ENCODE data around the gene COL28A1. TPM values are rescaled to one million over a fixed set of nuclear protein-coding genes. Genes with fewer than 3 reads are reported as not detected.

COL28A1 gene
- total and polyA plus RNA-seq, 2 of the 13 experiments (the other 11 are each of a cell fraction or from before 2014, with no cell fraction given) = 0.07 to 0.15 TPM

GRCh38 chr7:7557252-7557651, 21.6 kb upstream of the COL28A1 start:
- no peaks in the 10 kb centered on the region for H3K79me2 ChIP-seq (ENCODE audit: insufficient read depth, low read length)
- no peaks in the 10 kb centered on the region for H3K9me3 ChIP-seq (ENCODE audit: low read length)
- no peak overlapping the region for H3K9ac ChIP-seq (ENCODE audit: insufficient read depth, low read depth, low read length)
- BruUV-seq (replicated peaks) = no TSS peak
- H3K27me3 ChIP-seq (ENCODE audit: control insufficient read depth in 1 of 2, insufficient read depth in 2 of 2, low read length in 2 of 2) = no peaks in the 10 kb centered on the region
- no peak overlapping the region for H3K4me3 ChIP-seq (replicated peaks in 1 of 3; ENCODE audit: insufficient read depth in 1 of 3, low read depth in 2 of 3, low read length in 3 of 3)
- ChIA-PET POLR2A (no interaction called here), CTCF (ENCODE audit: low intra/inter-chr PET ratio, low total read pairs) (no interaction called here)
- no peak overlapping the region for H3K4me2 ChIP-seq (ENCODE audit: low read depth, low read length)
- H4K20me1 ChIP-seq (ENCODE audit: insufficient read depth, low read length) = no peaks in the 10 kb centered on the region
- TF ChIP-seq ZBTB37 (CRISPR knock-in tag; IDR thresholded peaks at IDR 0.05) (no peak), YEATS4 (CRISPR knock-in tag; IDR thresholded peaks at IDR 0.05; ENCODE audit: borderline replicate concordance) (no peak), RERE (CRISPR knock-in tag; IDR thresholded peaks at IDR 0.05; ENCODE audit: low read depth) (no peak), NR2C2 (CRISPR knock-in tag; IDR thresholded peaks at IDR 0.05; ENCODE audit: borderline replicate concordance) (no peak), TGIF2 (CRISPR knock-in tag; IDR thresholded peaks at IDR 0.05) (no peak), HNF1B (CRISPR knock-in tag; IDR thresholded peaks at IDR 0.05) (no peak), MIER3 (CRISPR knock-in tag; IDR thresholded peaks at IDR 0.05; ENCODE audit: borderline replicate concordance) (no peak), MTA1 (CRISPR knock-in tag; IDR thresholded peaks at IDR 0.05; ENCODE audit: borderline replicate concordance) (no peak), ATM (IDR thresholded peaks at IDR 0.05; ENCODE audit: borderline replicate concordance) (no peak), RXRA (CRISPR knock-in tag; IDR thresholded peaks at IDR 0.05) (no peak), ZNF816 (CRISPR knock-in tag; IDR thresholded peaks at IDR 0.05; ENCODE audit: borderline replicate concordance) (no peak)
- FAIRE-seq (no peak), ATAC-seq (no peak), DNase-seq (ENCODE audit: low spot score) (no peak)
- 71% methylated on average over 2 of the region's 5 CpGs for WGBS (ENCODE audit: low lambda C conversion rate)
- no peak overlapping the region for H3K27ac ChIP-seq (ENCODE audit: extremely low read length, insufficient read depth, low read length)
- H2AFZ ChIP-seq (ENCODE audit: low read length) = no peak overlapping the region
- H3K36me3 ChIP-seq (replicated peaks in 1 of 2; ENCODE audit: control insufficient read depth in 1 of 2, insufficient read depth in 2 of 2, low read length in 2 of 2) = no peaks in the 10 kb centered on the region
- in situ Hi-C loops (cut with HindIII; ENCODE audit: extremely low pct_ligation_motif_present, low pct_unique_long_range_greater_than_20kb) = no loop called here
- no peaks in the 10 kb centered on the region for H3K4me1 ChIP-seq (ENCODE audit: insufficient read depth, low read length)
- intact Hi-C loops (cut with micrococcal nuclease; ENCODE audit: unreplicated experiment) = no loop called here

All from HepG2 (cell line).